H1 (cell line): ENCODE data around the gene TADA3.

Source experiments
- CTCF ChIP-seq, 3 experiments: IDR thresholded peaks; 1 replicate in 2 of 3; 2 replicates in 1 of 3; pipeline versions ENCODE4 v1.5.1 to v1.6.1; 2011; ENCODE audit warnings: low read length in 3 of 3, mild to moderate bottlenecking in 3 of 3, inconsistent platforms in 2 of 3, low read depth in 1 of 3, moderate library complexity in 1 of 3; ENCODE audit not compliant: insufficient read depth in 1 of 3; ENCODE audit errors: control extremely low read depth in 1 of 3
- GABPA ChIP-seq: IDR thresholded peaks from 2 replicates; pipeline ENCODE4 v1.6.1; 2011; ENCODE audit warnings: mild to moderate bottlenecking, low read length, moderate library complexity, borderline replicate concordance; ENCODE audit not compliant: insufficient read depth
- KDM5A ChIP-seq: fragments of 200-600 bp; IDR thresholded peaks from 2 replicates; pipeline ENCODE4 v1.7.1; 2012; ENCODE audit warnings: mild to moderate bottlenecking, low read length, inconsistent platforms, mixed read lengths
- SAP30 ChIP-seq: fragments of 300-600 bp; sonication (generic); IDR thresholded peaks from 2 replicates; pipeline ENCODE4 v1.7.1; 2012; ENCODE audit warnings: low read length, moderate library complexity, mild to moderate bottlenecking, inconsistent platforms; ENCODE audit not compliant: insufficient read depth, insufficient replicate concordance
- TAF1 ChIP-seq: IDR thresholded peaks from 2 replicates; pipeline ENCODE4 v1.6.1; 2011; ENCODE audit warnings: mild to moderate bottlenecking, low read depth, low read length

- TF ChIP-seq CTCF (IDR thresholded peaks at IDR 0.05; ENCODE audit: control extremely low read depth in 1 of 3, insufficient read depth in 1 of 3, low read depth in 1 of 3, low read length in 3 of 3) (no peak), TAF1 (no peak), SAP30 (no peak), GABPA (no peak), KDM5A (no peak)
Observed at GRCh38 chr3:9831253-9831652, 39.0 kb upstream of the TADA3 start.
